Measurements from ENCODE around the gene ABHD17A.

Gene ABHD17A

DNA sequence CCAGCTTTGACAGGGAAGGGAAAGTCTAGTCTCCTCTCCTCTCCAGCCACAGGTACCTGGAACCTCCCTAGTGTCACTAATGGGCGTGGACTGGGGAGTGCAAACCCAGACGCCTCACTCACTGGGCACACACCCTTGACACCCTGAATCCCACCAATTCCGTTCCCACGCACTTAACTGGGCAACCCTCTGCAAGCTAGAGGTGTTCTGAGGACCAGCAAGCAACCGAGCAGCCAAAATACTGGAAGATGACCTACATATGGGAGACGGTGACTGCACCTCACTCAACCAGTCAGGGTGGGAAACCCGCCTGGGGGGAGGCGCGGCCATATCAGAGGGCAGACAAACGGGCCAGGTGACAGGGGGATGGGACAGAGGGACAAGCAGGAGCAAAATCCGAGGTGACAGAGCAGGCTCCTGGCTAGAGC lies 991 bp downstream of the ABHD17A start:
- TF ChIP-seq, protein P1, sequence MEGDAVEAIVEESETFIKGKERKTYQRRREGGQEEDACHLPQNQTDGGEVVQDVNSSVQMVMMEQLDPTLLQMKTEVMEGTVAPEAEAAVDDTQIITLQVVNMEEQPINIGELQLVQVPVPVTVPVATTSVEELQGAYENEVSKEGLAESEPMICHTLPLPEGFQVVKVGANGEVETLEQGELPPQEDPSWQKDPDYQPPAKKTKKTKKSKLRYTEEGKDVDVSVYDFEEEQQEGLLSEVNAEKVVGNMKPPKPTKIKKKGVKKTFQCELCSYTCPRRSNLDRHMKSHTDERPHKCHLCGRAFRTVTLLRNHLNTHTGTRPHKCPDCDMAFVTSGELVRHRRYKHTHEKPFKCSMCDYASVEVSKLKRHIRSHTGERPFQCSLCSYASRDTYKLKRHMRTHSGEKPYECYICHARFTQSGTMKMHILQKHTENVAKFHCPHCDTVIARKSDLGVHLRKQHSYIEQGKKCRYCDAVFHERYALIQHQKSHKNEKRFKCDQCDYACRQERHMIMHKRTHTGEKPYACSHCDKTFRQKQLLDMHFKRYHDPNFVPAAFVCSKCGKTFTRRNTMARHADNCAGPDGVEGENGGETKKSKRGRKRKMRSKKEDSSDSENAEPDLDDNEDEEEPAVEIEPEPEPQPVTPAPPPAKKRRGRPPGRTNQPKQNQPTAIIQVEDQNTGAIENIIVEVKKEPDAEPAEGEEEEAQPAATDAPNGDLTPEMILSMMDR (IDR thresholded peaks at IDR 0.05; ENCODE audit: low read depth, low read length, poor library complexity, severe bottlenecking): no peak
- TF ChIP-seq EZH2phosphoT487 (IDR thresholded peaks at IDR 0.05; ENCODE audit: borderline replicate concordance, low read length): no peak
- Histone ChIP-seq H3K9me3 (ENCODE audit: control insufficient read depth, insufficient read depth, low read length) (no peaks in the 10 kb centered on the region), H3K4me2 (ENCODE audit: low read length) (peak overlapping the region; percentile 98), H3K27ac (ENCODE audit: low read depth, low read length) (no peak overlapping the region), H3K79me2 (ENCODE audit: control insufficient read depth, low read length) (peaks cover 47% of the 10 kb centered on the region), H3F3A (ENCODE audit: control insufficient read depth, insufficient read depth) (no peaks in the 10 kb centered on the region), H3K4me3 (ENCODE audit: low read length) (peak overlapping the region; percentile 99), H4K20me1 (ENCODE audit: control insufficient read depth, insufficient read depth, low read depth, low read length) (peaks cover 26% of the 10 kb centered on the region), H3K9me2 (replicated peaks; ENCODE audit: control insufficient read depth, low read length) (no peaks in the 10 kb centered on the region), H3K4me1 (ENCODE audit: control insufficient read depth, low read length) (peaks cover 35% of the 10 kb centered on the region), H3K27me3 (ENCODE audit: control insufficient read depth, low read length) (no peaks in the 10 kb centered on the region), H3K36me3 (ENCODE audit: control insufficient read depth, low read length) (peaks cover 17% of the 10 kb centered on the region)

DNA sequence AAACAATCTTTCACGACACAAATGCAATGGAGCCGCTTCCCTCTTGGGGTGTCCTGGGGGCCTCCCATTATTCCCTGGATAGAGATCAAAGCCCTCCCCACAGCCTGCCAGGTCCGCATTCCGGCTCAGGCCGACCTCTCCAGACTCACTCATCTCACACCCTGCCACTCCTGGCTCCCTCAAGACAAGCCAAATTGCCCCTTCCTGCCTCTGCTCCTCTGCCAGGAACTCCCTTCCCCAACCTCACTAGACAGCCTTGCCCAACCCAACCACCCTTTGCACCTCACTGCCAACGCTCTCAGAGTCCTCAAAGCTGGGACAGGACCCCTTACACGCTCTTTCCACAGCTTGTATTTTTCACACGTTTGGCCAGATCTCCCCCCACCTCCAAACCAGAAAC lies 1.5 kb downstream of the ABHD17A start:
- TF ChIP-seq EZH2phosphoT487 (IDR thresholded peaks at IDR 0.05; ENCODE audit: borderline replicate concordance, low read length): no peak
- TF ChIP-seq, protein P1 (IDR thresholded peaks at IDR 0.05; ENCODE audit: low read depth, low read length, poor library complexity, severe bottlenecking): no peak
- peak overlapping the region; percentile 98 for H3K4me2 ChIP-seq (ENCODE audit: low read length)
- no peaks in the 10 kb centered on the region for H3K9me3 ChIP-seq (ENCODE audit: control insufficient read depth, insufficient read depth, low read length)
- peaks cover 26% of the 10 kb centered on the region for H4K20me1 ChIP-seq (ENCODE audit: control insufficient read depth, insufficient read depth, low read depth, low read length)
- H3K4me1 ChIP-seq (ENCODE audit: control insufficient read depth, low read length): peaks cover 35% of the 10 kb centered on the region
- no peak overlapping the region for H3K27ac ChIP-seq (ENCODE audit: low read depth, low read length)
- H3F3A ChIP-seq (ENCODE audit: control insufficient read depth, insufficient read depth): no peaks in the 10 kb centered on the region
- H3K36me3 ChIP-seq (ENCODE audit: control insufficient read depth, low read length): peaks cover 17% of the 10 kb centered on the region
- H3K27me3 ChIP-seq (ENCODE audit: control insufficient read depth, low read length): no peaks in the 10 kb centered on the region
- H3K79me2 ChIP-seq (ENCODE audit: control insufficient read depth, low read length): peaks cover 47% of the 10 kb centered on the region
- no peaks in the 10 kb centered on the region for H3K9me2 ChIP-seq (replicated peaks; ENCODE audit: control insufficient read depth, low read length)
- H3K4me3 ChIP-seq (ENCODE audit: low read length): peak overlapping the region; percentile 99

DNA sequence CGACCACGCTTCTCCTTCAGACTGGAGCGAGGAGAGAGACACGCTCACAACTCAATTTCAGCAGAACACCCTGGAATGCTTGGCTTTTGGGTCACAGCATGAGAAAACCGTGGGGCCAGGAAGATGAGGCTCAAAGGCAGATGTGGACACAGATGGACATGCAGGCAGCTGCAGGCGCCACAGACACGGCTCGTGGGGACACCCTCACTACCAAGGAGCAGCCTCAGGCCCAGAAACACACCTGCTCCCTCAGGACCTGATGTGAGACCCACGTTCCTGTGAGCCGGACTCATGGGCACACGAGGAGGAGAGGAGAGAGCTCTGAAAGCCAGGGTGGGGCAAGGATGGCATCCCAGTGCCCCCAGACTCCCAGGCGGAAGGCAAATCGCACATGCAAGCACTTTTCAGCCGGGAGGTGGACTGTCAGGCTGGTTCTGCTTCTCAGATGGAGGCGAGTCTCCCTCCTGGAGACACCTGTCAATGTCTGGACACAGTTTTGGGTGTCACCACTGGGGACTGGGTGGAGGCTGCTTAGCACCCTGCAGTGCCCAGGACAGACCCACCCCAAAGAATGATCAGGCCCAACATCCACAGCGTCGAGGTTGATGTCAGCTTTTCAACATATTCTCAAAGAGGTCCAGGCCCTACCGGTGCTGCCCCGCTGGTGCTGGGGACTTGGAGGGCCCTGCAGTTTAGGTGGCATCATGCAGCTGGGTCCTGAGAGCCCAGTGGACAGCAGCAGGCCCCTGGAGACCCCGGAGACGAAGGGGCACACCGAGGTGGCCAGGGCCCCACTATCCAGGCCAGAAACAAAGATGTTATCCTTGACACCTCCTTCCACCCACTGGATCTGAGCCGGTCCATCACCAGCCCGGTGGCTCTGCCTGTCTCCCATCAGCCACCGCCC lies 2.3 kb downstream of the ABHD17A start:
- Histone ChIP-seq H3K79me2 (ENCODE audit: control insufficient read depth, low read length) (peaks cover 47% of the 10 kb centered on the region), H3F3A (ENCODE audit: control insufficient read depth, insufficient read depth) (no peaks in the 10 kb centered on the region), H3K9me3 (ENCODE audit: control insufficient read depth, insufficient read depth, low read length) (no peaks in the 10 kb centered on the region), H4K20me1 (ENCODE audit: control insufficient read depth, insufficient read depth, low read depth, low read length) (peaks cover 26% of the 10 kb centered on the region), H3K4me1 (ENCODE audit: control insufficient read depth, low read length) (peaks cover 35% of the 10 kb centered on the region), H3K4me2 (ENCODE audit: low read length) (peak overlapping the region; percentile 98), H3K27me3 (ENCODE audit: control insufficient read depth, low read length) (no peaks in the 10 kb centered on the region), H3K36me3 (ENCODE audit: control insufficient read depth, low read length) (peaks cover 17% of the 10 kb centered on the region), H3K27ac (ENCODE audit: low read depth, low read length) (peak overlapping the region; percentile 41), H3K4me3 (ENCODE audit: low read length) (peak overlapping the region; percentile 99), H3K9me2 (replicated peaks; ENCODE audit: control insufficient read depth, low read length) (no peaks in the 10 kb centered on the region)
- TF ChIP-seq, protein P1 (IDR thresholded peaks at IDR 0.05; ENCODE audit: low read depth, low read length, poor library complexity, severe bottlenecking): no peak
- TF ChIP-seq EZH2phosphoT487 (IDR thresholded peaks at IDR 0.05; ENCODE audit: borderline replicate concordance, low read length): no peak

All from DOHH2 (cell line).